ENCODE results near the gene MC2R. TPM values are rescaled to one million over a fixed set of nuclear protein-coding genes. Genes with fewer than 3 reads are reported as not detected.

The MC2R gene
- total RNA-seq, 1 experiment from 2014 or later: not detected

DNA sequence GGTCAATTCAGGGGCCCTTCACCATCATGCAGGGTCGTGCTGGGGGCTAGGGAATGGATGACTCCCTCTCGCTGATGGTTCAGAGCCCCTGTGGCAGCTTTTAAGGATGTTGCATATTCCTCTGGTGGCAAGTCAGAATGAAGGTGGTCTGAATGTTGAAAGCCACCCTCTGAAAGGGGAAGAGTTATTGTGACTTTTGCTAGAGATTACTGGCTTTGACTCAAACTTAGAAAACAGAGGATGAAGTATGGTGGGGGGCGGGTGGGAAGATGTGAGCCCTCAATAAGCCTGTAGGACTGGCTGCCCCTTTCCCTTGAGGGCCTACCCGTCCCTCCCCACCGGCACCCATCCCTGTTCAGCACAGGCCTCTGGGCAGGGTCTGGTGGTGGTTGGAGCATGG is 23.2 kb downstream of the MC2R start:
- POLR2A ChIA-PET: no interaction called here

More for the DNA sequence above, 23.2 kb downstream of the MC2R start:
- RAD21 ChIA-PET (ENCODE audit: low non-redundant PET in 1 of 2, low total read pairs in 2 of 2, uncharacterized antibody in 2 of 2, unreplicated experiment in 2 of 2): no interaction called here
- Histone ChIP-seq H3K27me3 (ENCODE audit: insufficient read depth, low read length) (no peaks in the 10 kb centered on the region), H3K9me3 (ENCODE audit: control insufficient read depth in 1 of 2, insufficient read depth in 1 of 2, low read depth in 1 of 2, low read length in 2 of 2) (no peaks in the 10 kb centered on the region), H3K9me2 (ENCODE audit: insufficient read depth) (no peaks in the 10 kb centered on the region), H3K4me3 (replicated peaks in 1 of 2; ENCODE audit: low read depth in 1 of 2, low read length in 2 of 2) (no peak overlapping the region), H3K9ac (ENCODE audit: low read length) (no peak overlapping the region), H4K20me1 (ENCODE audit: insufficient read depth) (no peaks in the 10 kb centered on the region), H3K27ac (ENCODE audit: low read depth, low read length) (no peak overlapping the region), H3K79me2 (ENCODE audit: insufficient read depth, low read length) (no peaks in the 10 kb centered on the region), H3K4me1 (ENCODE audit: control insufficient read depth in 1 of 2, insufficient read depth in 2 of 2, low read length in 2 of 2) (no peaks in the 10 kb centered on the region), H3K36me3 (ENCODE audit: control insufficient read depth in 1 of 2, insufficient read depth in 2 of 2, low read length in 2 of 2) (no peaks in the 10 kb centered on the region), H3K4me2 (ENCODE audit: low read length) (no peak overlapping the region), H2AFZ (ENCODE audit: low read depth, low read length, poor library complexity, severe bottlenecking) (no peak overlapping the region)
- BruUV-seq (replicated peaks): no TSS peak
- CTCF ChIA-PET: no interaction called here
- intact Hi-C loops (cut with micrococcal nuclease): loop anchor here (10.0 kb wide), 1 partner anchor 133 kb away; no protein-coding TSS in a partner anchor
- DNase-seq (ENCODE audit: low read depth, low spot score) (no peak), ATAC-seq (no peak)
- TF ChIP-seq RAD21 (IDR thresholded peaks at IDR 0.05; ENCODE audit: low read depth) (no peak), ELF1 (IDR thresholded peaks at IDR 0.05; ENCODE audit: borderline replicate concordance, low read depth) (no peak), POLR2AphosphoS5 (IDR thresholded peaks at IDR 0.05; ENCODE audit: low read depth, low read length) (no peak), SRF (IDR thresholded peaks at IDR 0.05; ENCODE audit: low read depth) (no peak), CEBPB (IDR thresholded peaks at IDR 0.05; ENCODE audit: low read depth) (no peak), SIN3A (IDR thresholded peaks at IDR 0.05; ENCODE audit: low read depth) (no peak), ZFX (IDR thresholded peaks at IDR 0.05) (no peak), POLR2A (IDR thresholded peaks at IDR 0.05; ENCODE audit: borderline replicate concordance, extremely low read depth, insufficient read depth, insufficient read length) (no peak), JUND (IDR thresholded peaks at IDR 0.05) (no peak), EZH2 (IDR thresholded peaks at IDR 0.05) (no peak), YY1 (IDR thresholded peaks at IDR 0.05; ENCODE audit: extremely low read depth, insufficient replicate concordance, low read depth, low read length) (no peak), EGR1 (IDR thresholded peaks at IDR 0.05; ENCODE audit: low read depth) (no peak), TCF7L2 (IDR thresholded peaks at IDR 0.05; ENCODE audit: borderline replicate concordance, extremely low read depth, insufficient read depth, insufficient read length) (no peak), SP1 (IDR thresholded peaks at IDR 0.05; ENCODE audit: low read depth) (no peak)
- TF ChIP-seq, protein P1, sequence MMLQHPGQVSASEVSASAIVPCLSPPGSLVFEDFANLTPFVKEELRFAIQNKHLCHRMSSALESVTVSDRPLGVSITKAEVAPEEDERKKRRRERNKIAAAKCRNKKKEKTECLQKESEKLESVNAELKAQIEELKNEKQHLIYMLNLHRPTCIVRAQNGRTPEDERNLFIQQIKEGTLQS (IDR thresholded peaks at IDR 0.05): no peak
- TF ChIP-seq, protein P2, sequence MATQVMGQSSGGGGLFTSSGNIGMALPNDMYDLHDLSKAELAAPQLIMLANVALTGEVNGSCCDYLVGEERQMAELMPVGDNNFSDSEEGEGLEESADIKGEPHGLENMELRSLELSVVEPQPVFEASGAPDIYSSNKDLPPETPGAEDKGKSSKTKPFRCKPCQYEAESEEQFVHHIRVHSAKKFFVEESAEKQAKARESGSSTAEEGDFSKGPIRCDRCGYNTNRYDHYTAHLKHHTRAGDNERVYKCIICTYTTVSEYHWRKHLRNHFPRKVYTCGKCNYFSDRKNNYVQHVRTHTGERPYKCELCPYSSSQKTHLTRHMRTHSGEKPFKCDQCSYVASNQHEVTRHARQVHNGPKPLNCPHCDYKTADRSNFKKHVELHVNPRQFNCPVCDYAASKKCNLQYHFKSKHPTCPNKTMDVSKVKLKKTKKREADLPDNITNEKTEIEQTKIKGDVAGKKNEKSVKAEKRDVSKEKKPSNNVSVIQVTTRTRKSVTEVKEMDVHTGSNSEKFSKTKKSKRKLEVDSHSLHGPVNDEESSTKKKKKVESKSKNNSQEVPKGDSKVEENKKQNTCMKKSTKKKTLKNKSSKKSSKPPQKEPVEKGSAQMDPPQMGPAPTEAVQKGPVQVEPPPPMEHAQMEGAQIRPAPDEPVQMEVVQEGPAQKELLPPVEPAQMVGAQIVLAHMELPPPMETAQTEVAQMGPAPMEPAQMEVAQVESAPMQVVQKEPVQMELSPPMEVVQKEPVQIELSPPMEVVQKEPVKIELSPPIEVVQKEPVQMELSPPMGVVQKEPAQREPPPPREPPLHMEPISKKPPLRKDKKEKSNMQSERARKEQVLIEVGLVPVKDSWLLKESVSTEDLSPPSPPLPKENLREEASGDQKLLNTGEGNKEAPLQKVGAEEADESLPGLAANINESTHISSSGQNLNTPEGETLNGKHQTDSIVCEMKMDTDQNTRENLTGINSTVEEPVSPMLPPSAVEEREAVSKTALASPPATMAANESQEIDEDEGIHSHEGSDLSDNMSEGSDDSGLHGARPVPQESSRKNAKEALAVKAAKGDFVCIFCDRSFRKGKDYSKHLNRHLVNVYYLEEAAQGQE (IDR thresholded peaks at IDR 0.05; ENCODE audit: low read depth): no peak
- TF ChIP-seq, protein P3, sequence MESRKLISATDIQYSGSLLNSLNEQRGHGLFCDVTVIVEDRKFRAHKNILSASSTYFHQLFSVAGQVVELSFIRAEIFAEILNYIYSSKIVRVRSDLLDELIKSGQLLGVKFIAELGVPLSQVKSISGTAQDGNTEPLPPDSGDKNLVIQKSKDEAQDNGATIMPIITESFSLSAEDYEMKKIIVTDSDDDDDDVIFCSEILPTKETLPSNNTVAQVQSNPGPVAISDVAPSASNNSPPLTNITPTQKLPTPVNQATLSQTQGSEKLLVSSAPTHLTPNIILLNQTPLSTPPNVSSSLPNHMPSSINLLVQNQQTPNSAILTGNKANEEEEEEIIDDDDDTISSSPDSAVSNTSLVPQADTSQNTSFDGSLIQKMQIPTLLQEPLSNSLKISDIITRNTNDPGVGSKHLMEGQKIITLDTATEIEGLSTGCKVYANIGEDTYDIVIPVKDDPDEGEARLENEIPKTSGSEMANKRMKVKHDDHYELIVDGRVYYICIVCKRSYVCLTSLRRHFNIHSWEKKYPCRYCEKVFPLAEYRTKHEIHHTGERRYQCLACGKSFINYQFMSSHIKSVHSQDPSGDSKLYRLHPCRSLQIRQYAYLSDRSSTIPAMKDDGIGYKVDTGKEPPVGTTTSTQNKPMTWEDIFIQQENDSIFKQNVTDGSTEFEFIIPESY (IDR thresholded peaks at IDR 0.05; ENCODE audit: extremely low read depth, insufficient replicate concordance, low read length): no peak
- TF ChIP-seq, protein P4, sequence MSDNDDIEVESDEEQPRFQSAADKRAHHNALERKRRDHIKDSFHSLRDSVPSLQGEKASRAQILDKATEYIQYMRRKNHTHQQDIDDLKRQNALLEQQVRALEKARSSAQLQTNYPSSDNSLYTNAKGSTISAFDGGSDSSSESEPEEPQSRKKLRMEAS (IDR thresholded peaks at IDR 0.05): no peak
- TF ChIP-seq, protein P5, sequence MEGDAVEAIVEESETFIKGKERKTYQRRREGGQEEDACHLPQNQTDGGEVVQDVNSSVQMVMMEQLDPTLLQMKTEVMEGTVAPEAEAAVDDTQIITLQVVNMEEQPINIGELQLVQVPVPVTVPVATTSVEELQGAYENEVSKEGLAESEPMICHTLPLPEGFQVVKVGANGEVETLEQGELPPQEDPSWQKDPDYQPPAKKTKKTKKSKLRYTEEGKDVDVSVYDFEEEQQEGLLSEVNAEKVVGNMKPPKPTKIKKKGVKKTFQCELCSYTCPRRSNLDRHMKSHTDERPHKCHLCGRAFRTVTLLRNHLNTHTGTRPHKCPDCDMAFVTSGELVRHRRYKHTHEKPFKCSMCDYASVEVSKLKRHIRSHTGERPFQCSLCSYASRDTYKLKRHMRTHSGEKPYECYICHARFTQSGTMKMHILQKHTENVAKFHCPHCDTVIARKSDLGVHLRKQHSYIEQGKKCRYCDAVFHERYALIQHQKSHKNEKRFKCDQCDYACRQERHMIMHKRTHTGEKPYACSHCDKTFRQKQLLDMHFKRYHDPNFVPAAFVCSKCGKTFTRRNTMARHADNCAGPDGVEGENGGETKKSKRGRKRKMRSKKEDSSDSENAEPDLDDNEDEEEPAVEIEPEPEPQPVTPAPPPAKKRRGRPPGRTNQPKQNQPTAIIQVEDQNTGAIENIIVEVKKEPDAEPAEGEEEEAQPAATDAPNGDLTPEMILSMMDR (IDR thresholded peaks at IDR 0.05 in 2 of 3, conservative IDR thresholded peaks at IDR 0.05 in 1 of 3; ENCODE audit: borderline replicate concordance in 1 of 3, insufficient read depth in 1 of 3, low read depth in 2 of 3, low read length in 2 of 3): no peak
